ENCODE data around the gene MOB3A.

MOB3A gene

GRCh38 chr19:2059422-2060201, 36.5 kb downstream of the MOB3A start:
- DNase-seq (ENCODE audit: low spot score): peak; percentile 75

GRCh38 chr19:2058570-2059421, 37.3 kb downstream of the MOB3A start:
- no peak for DNase-seq (ENCODE audit: low spot score)

GRCh38 chr19:2057484-2058469, 38.3 kb downstream of the MOB3A start:
- no peak for DNase-seq (ENCODE audit: low spot score)

GRCh38 chr19:2056837-2057192, 39.3 kb downstream of the MOB3A start:
- no peak for DNase-seq (ENCODE audit: low spot score)

- no peak for DNase-seq (ENCODE audit: low spot score)
These were observed 39.9 kb downstream of the MOB3A start for GRCh38 chr19:2055931-2056836.

- no peak for DNase-seq (ENCODE audit: low spot score)
These were observed 41.4 kb downstream of the MOB3A start for GRCh38 chr19:2054763-2055162.

- DNase-seq (ENCODE audit: low spot score): no peak
These were observed 42.3 kb downstream of the MOB3A start for GRCh38 chr19:2053601-2054389.

GRCh38 chr19:2051773-2052704, 44.1 kb downstream of the MOB3A start:
- DNase-seq (ENCODE audit: low spot score): no peak

- DNase-seq (ENCODE audit: low spot score): peak; percentile 85
These were observed 44.9 kb downstream of the MOB3A start, which contains the start of gene MKNK2 for GRCh38 chr19:2050991-2051772. Gene MKNK2, minus strand, starts transcription at chr19:2051244. Its CDS starts 393 bp downstream, at chr19:2050851.

GRCh38 chr19:2050349-2050990, 45.7 kb downstream of the MOB3A start:
- no peak for DNase-seq (ENCODE audit: low spot score)

- DNase-seq (ENCODE audit: low spot score): peak; percentile 83
These were observed 46.3 kb downstream of the MOB3A start for GRCh38 chr19:2049741-2050348.

- peak; percentile 58 for DNase-seq (ENCODE audit: low spot score)
These were observed 47.0 kb downstream of the MOB3A start for GRCh38 chr19:2048959-2049740.

GRCh38 chr19:2048104-2048958, 47.8 kb downstream of the MOB3A start:
- DNase-seq (ENCODE audit: low spot score): no peak

GRCh38 chr19:2047449-2048103, 48.5 kb downstream of the MOB3A start:
- no peak for DNase-seq (ENCODE audit: low spot score)

- DNase-seq (ENCODE audit: low spot score): no peak
These were observed 49.1 kb downstream of the MOB3A start for GRCh38 chr19:2047076-2047448.
